ENCODE measurements around the gene P4HB. TPM values are rescaled to one million over a fixed set of nuclear protein-coding genes. Genes with fewer than 3 reads are reported as not detected.

Gene P4HB
- total and polyA plus RNA-seq, 7 experiments from 2014 or later, result 161 to 568 (median 285) TPM

DNA sequence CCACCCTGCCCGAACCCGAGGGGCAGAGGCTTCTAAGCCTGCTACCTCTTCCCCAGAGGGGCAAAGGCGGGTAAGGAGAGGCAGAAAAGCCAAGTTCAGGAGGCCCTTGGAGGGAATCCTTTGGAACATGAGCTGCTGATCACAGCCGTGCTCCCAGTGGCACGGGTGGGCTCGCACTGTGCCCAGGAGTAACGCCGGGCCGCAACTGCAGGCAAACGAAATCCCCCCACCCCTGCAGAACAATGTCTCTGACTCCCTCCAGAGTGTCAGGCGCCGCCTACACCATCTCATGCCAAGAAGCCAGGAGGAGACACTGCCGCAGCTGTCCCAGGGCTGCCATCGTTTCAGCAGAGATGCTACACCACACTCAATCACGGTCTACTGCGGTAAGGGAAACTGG lies 8.9 kb downstream of the P4HB start:
- ATAC-seq (no peak), DNase-seq (no peak)
- Histone ChIP-seq H3K27ac (ENCODE audit: low read depth, low read length) (no peak overlapping the region), H3K9me3 (ENCODE audit: control insufficient read depth in 2 of 3, low read length in 3 of 3) (no peaks in the 10 kb centered on the region), H3K4me1 (ENCODE audit: control insufficient read depth in 2 of 2, insufficient read depth in 2 of 2, low read length in 2 of 2) (no peaks in the 10 kb centered on the region), H3K27me3 (ENCODE audit: control insufficient read depth in 2 of 2, insufficient read depth in 2 of 2, low read length in 2 of 2) (no peaks in the 10 kb centered on the region), H3K36me3 (ENCODE audit: control insufficient read depth in 2 of 3, insufficient read depth in 3 of 3, low read length in 3 of 3) (peaks cover 7 to 65% (median 13%) of the 10 kb centered on the region in 3 experiments), H3K4me3 (ENCODE audit: low read length) (no peak overlapping the region)
- peaks cover 0 to 22% (median 4%) of the 10 kb centered on the region in 5 donors for H3K36me3 Mint-ChIP-seq
- H3K4me3 Mint-ChIP-seq, result no peak overlapping the region
- peak overlapping the region in 1 of 9 donors; percentile 72 for H3K27ac Mint-ChIP-seq
- H3K27me3 Mint-ChIP-seq, result no peaks in the 10 kb centered on the region
- ChIA-PET CTCF (no interaction called here), POLR2A (interaction anchor here (2.5 kb wide), 1 partner anchor 18 kb away, joined by 7 read pairs; the partner anchor contains the start of gene MCRIP1)
- intact Hi-C loops (cut with micrococcal nuclease), result no loop called here
- H3K4me1 Mint-ChIP-seq, result peaks cover 0 to 13% (median 4%) of the 10 kb centered on the region in 7 donors
- H3K9me3 Mint-ChIP-seq, result no peaks in the 10 kb centered on the region

DNA sequence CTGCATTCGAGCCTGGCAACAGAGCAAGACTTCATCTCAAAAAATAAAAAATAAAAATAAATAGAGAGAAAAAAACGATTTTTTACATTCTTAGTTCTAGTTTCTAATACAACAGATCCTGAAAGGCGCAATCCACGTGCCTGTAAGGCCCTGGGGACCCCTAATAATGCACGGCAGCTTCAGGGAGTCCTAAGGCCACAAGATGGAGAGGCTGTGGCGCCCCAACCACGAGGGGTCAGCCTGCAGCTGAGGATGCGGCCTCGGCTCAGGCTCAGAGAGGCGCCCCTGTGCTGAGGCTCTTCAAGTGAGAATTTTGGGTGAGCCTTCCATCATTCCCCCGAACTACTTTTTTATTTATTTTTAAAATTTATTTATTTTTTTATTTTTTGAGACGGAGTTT lies 10.9 kb downstream of the P4HB start:
- no peak overlapping the region for H3K4me3 ChIP-seq (ENCODE audit: low read length)

DNA sequence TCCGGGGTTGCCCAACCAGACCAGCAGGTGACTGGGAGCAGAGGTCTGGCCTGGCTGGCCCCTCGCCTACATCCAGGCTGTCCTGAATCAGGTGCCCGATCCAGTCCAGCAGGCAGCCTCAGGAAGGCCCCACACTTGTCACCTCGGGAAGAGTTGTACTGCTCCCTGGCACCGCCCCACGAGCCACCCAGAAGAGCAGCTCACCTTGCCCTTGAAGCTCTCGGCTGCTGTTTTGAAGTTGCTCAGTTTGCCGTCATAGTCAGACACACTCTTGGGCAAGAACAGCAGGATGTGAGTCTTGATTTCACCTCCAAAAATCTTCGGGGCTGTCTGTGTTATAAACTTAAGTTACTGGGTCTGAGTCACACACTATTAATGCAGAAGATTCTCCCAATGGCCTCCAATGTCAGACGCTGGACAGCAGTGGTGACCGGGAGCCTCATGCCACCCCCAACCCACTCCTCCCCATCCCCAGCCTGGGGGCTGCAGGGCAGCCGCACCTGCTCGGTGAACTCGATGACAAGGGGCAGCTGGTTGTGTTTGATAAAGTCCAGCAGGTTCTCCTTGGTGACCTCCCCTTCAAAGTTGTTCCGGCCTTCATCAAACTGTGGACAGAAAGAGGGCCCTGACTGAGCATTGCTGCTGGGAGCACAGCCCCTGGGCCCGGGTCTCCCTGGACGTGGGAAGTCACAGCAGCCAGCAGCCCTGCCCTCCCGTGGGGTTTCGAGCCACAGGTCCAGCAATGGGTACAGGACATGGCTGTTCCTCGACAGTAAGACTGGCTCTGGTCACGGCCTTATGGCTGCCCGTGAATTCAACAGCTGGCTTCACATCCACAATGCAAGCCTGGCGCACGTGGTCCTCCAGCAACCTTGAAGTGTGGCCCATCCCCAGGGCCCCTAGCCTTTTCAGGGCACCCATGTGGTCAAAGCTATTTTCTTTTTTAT lies 13.3 kb downstream of the P4HB start:
- H3K4me1 ChIP-seq (ENCODE audit: control insufficient read depth in 2 of 2, insufficient read depth in 2 of 2, low read length in 2 of 2), result no peaks in the 10 kb centered on the region
- no peak overlapping the region for H3K27ac ChIP-seq (ENCODE audit: low read depth, low read length)
- peaks cover 5 to 64% (median 13%) of the 10 kb centered on the region in 3 experiments for H3K36me3 ChIP-seq (ENCODE audit: control insufficient read depth in 2 of 3, insufficient read depth in 3 of 3, low read length in 3 of 3)
- Mint-ChIP-seq H3K4me1 (peaks cover 0 to 6% (median 0%) of the 10 kb centered on the region in 7 donors), H3K27me3 (no peaks in the 10 kb centered on the region), H3K27ac (no peak overlapping the region), H3K4me3 (no peak overlapping the region), H3K36me3 (peaks cover 0 to 27% (median 4%) of the 10 kb centered on the region in 5 donors), H3K9me3 (no peaks in the 10 kb centered on the region)
- no peaks in the 10 kb centered on the region for H3K27me3 ChIP-seq (ENCODE audit: control insufficient read depth in 2 of 2, insufficient read depth in 2 of 2, low read length in 2 of 2)
- no peak for DNase-seq
- no peak for ATAC-seq
- H3K9me3 ChIP-seq (ENCODE audit: control insufficient read depth in 2 of 3, low read length in 3 of 3), result no peaks in the 10 kb centered on the region
- no peak overlapping the region for H3K4me3 ChIP-seq (ENCODE audit: low read length)
- ChIA-PET POLR2A (no interaction called here), CTCF (no interaction called here)
- intact Hi-C loops (cut with micrococcal nuclease), result no loop called here

More for the DNA sequence above, 10.9 kb downstream of the P4HB start:
- CTCF ChIA-PET, result no interaction called here
- H3K4me1 Mint-ChIP-seq, result peaks cover 0 to 11% (median 0%) of the 10 kb centered on the region in 7 donors
- Histone ChIP-seq H3K9me3 (ENCODE audit: control insufficient read depth in 2 of 3, low read length in 3 of 3) (no peaks in the 10 kb centered on the region), H3K36me3 (ENCODE audit: control insufficient read depth in 2 of 3, insufficient read depth in 3 of 3, low read length in 3 of 3) (peaks cover 5 to 69% (median 16%) of the 10 kb centered on the region in 3 experiments), H3K27me3 (ENCODE audit: control insufficient read depth in 2 of 2, insufficient read depth in 2 of 2, low read length in 2 of 2) (no peaks in the 10 kb centered on the region), H3K4me1 (ENCODE audit: control insufficient read depth in 2 of 2, insufficient read depth in 2 of 2, low read length in 2 of 2) (no peaks in the 10 kb centered on the region), H3K27ac (ENCODE audit: low read depth, low read length) (no peak overlapping the region)
- H3K27me3 Mint-ChIP-seq, result no peaks in the 10 kb centered on the region
- POLR2A ChIA-PET, result no interaction called here
- H3K27ac Mint-ChIP-seq, result no peak overlapping the region
- ATAC-seq (no peak), DNase-seq (no peak)
- no peak overlapping the region for H3K4me3 Mint-ChIP-seq
- peaks cover 0 to 28% (median 4%) of the 10 kb centered on the region in 5 donors for H3K36me3 Mint-ChIP-seq
- intact Hi-C loops (cut with micrococcal nuclease), result no loop called here
- H3K9me3 Mint-ChIP-seq, result no peaks in the 10 kb centered on the region

DNA sequence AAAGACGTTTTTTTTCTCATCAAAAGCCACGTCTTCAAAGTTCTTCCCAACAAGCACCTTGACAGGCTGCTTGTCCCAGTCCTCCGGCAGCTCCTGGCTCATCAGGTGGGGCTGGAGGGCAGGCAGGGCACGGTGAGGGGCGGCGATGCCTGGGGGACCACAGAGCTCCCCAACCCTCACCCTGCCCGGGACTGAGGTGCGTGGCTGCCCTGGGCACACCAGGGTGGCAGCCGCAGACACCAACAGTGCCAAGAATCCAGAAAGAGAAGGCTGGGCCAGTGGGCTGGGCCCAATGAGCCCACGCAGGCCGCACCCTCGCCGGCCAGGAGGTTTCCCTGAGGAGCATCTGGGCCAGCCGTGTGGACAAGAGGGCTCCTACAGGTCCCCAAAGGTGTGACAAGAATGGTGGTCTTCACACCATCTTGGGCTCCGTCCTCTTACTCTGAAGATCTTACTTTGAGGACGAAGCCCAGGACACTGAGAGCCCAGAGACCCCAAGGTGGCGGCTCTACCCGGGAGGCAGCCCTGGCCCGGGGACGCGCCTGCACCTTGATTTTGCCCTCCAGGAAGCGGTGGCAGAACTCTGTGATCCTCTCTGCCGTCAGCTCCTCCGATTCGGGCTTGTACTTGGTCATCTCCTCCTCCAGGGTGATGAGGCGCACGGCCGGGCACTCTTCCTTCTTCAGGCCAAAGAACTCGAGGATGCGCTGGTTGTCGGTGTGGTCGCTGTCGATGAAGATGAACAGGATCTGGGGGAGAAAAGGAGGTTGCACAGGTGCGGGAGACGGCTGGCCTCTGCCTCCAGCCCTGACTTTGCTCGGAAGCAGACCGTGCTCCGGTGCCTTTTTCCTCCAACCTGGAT lies 14.2 kb downstream of the P4HB start:
- Mint-ChIP-seq H3K4me3 (no peak overlapping the region), H3K27me3 (no peaks in the 10 kb centered on the region), H3K27ac (no peak overlapping the region), H3K36me3 (peaks cover 0 to 21% (median 0%) of the 10 kb centered on the region in 5 donors), H3K4me1 (no peaks in the 10 kb centered on the region), H3K9me3 (no peaks in the 10 kb centered on the region)
- intact Hi-C loops (cut with micrococcal nuclease), result no loop called here
- ChIA-PET CTCF (no interaction called here), POLR2A (no interaction called here)
- DNase-seq (no peak), ATAC-seq (no peak)
- Histone ChIP-seq H3K36me3 (ENCODE audit: control insufficient read depth in 2 of 3, insufficient read depth in 3 of 3, low read length in 3 of 3) (peaks cover 5 to 55% (median 9%) of the 10 kb centered on the region in 3 experiments), H3K4me1 (ENCODE audit: control insufficient read depth in 2 of 2, insufficient read depth in 2 of 2, low read length in 2 of 2) (no peaks in the 10 kb centered on the region), H3K27me3 (ENCODE audit: control insufficient read depth in 2 of 2, insufficient read depth in 2 of 2, low read length in 2 of 2) (no peaks in the 10 kb centered on the region), H3K9me3 (ENCODE audit: control insufficient read depth in 2 of 3, low read length in 3 of 3) (no peaks in the 10 kb centered on the region), H3K4me3 (ENCODE audit: low read length) (no peak overlapping the region), H3K27ac (ENCODE audit: low read depth, low read length) (no peak overlapping the region)

DNA sequence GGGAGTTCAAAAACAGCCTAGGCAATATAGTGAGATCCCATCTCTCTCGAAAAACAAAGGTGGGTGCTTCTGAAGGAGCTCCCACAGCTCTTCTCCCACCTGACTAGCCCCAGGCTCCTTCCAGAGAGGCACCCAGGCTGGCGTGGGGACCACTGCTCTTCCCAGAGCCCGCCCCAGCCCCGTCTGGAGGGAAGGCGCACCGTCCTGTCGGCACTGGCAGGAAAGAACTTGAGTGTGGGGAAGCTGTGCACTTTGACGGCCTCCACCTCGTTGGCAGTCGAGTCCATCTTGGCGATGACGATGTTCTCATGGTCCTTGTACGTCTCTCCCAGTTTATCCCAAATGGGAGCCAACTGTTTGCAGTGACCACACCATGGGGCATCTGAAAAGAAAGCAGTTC lies 15.0 kb downstream of the P4HB start:
- H3K9me3 Mint-ChIP-seq, result no peaks in the 10 kb centered on the region
- no peaks in the 10 kb centered on the region for H3K9me3 ChIP-seq (ENCODE audit: control insufficient read depth in 2 of 3, low read length in 3 of 3)
- peaks cover 0 to 21% (median 0%) of the 10 kb centered on the region in 5 donors for H3K36me3 Mint-ChIP-seq
- no peaks in the 10 kb centered on the region for H3K27me3 Mint-ChIP-seq
- H3K36me3 ChIP-seq (ENCODE audit: control insufficient read depth in 2 of 3, insufficient read depth in 3 of 3, low read length in 3 of 3), result peaks cover 5 to 54% (median 9%) of the 10 kb centered on the region in 3 experiments
- H3K4me1 Mint-ChIP-seq, result no peaks in the 10 kb centered on the region
- H3K27ac ChIP-seq (ENCODE audit: low read depth, low read length), result no peak overlapping the region
- ChIA-PET POLR2A (no interaction called here), CTCF (no interaction called here)
- no peak overlapping the region for H3K27ac Mint-ChIP-seq
- H3K4me1 ChIP-seq (ENCODE audit: control insufficient read depth in 2 of 2, insufficient read depth in 2 of 2, low read length in 2 of 2), result no peaks in the 10 kb centered on the region
- intact Hi-C loops (cut with micrococcal nuclease), result no loop called here
- ATAC-seq (no peak), DNase-seq (no peak)
- H3K27me3 ChIP-seq (ENCODE audit: control insufficient read depth in 2 of 2, insufficient read depth in 2 of 2, low read length in 2 of 2), result no peaks in the 10 kb centered on the region
- no peak overlapping the region for H3K4me3 ChIP-seq (ENCODE audit: low read length)
- H3K4me3 Mint-ChIP-seq, result no peak overlapping the region

DNA sequence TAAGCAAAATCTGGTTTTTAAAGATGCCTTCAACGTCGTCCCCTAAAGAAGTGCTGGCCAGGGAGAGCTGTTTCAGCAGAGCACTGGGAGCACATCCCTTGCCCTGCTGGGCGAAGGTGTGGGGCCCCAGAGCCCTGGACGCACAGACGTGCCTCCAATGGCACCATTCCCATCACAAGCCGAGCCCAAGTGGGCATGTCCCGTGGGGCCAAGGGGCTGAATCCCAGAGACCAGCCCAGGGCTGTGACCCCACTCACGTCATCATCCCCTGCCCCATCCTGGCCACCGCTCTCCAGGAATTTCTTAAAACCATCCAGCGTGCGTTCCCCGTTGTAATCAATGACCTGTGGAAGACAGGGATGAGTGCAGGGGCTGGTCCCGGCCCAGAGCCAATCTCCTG lies 15.4 kb downstream of the P4HB start:
- Mint-ChIP-seq H3K4me3 (no peak overlapping the region), H3K27me3 (no peaks in the 10 kb centered on the region), H3K9me3 (no peaks in the 10 kb centered on the region), H3K36me3 (peaks cover 0 to 21% (median 0%) of the 10 kb centered on the region in 5 donors), H3K27ac (peak overlapping the region in 1 of 9 donors; percentile 6), H3K4me1 (no peaks in the 10 kb centered on the region)
- ChIA-PET POLR2A (no interaction called here), CTCF (no interaction called here)
- no peaks in the 10 kb centered on the region for H3K9me3 ChIP-seq (ENCODE audit: control insufficient read depth in 2 of 3, low read length in 3 of 3)
- ATAC-seq, result no peak
- H3K4me1 ChIP-seq (ENCODE audit: control insufficient read depth in 2 of 2, insufficient read depth in 2 of 2, low read length in 2 of 2), result no peaks in the 10 kb centered on the region
- no peak overlapping the region for H3K4me3 ChIP-seq (ENCODE audit: low read length)
- no peak for DNase-seq
- intact Hi-C loops (cut with micrococcal nuclease), result no loop called here
- no peak overlapping the region for H3K27ac ChIP-seq (ENCODE audit: low read depth, low read length)
- peaks cover 5 to 54% (median 9%) of the 10 kb centered on the region in 3 experiments for H3K36me3 ChIP-seq (ENCODE audit: control insufficient read depth in 2 of 3, insufficient read depth in 3 of 3, low read length in 3 of 3)
- no peaks in the 10 kb centered on the region for H3K27me3 ChIP-seq (ENCODE audit: control insufficient read depth in 2 of 2, insufficient read depth in 2 of 2, low read length in 2 of 2)

Data from naive thymus-derived CD4-positive, alpha-beta T cell (primary cell).